Measurements from ENCODE around the gene HNRNPUL1. TPM values are rescaled to one million over a fixed set of nuclear protein-coding genes. Genes with fewer than 3 reads are reported as not detected.
A peak's percentile ranks its signal among the peaks of the same experiment; 100 is the strongest.

HNRNPUL1 gene
- total and polyA plus RNA-seq, 9 of the 15 experiments (the other 6 are each of a cell fraction or from before 2014, with no cell fraction given): 7.3 to 211 (median 85.0) TPM

DNA sequence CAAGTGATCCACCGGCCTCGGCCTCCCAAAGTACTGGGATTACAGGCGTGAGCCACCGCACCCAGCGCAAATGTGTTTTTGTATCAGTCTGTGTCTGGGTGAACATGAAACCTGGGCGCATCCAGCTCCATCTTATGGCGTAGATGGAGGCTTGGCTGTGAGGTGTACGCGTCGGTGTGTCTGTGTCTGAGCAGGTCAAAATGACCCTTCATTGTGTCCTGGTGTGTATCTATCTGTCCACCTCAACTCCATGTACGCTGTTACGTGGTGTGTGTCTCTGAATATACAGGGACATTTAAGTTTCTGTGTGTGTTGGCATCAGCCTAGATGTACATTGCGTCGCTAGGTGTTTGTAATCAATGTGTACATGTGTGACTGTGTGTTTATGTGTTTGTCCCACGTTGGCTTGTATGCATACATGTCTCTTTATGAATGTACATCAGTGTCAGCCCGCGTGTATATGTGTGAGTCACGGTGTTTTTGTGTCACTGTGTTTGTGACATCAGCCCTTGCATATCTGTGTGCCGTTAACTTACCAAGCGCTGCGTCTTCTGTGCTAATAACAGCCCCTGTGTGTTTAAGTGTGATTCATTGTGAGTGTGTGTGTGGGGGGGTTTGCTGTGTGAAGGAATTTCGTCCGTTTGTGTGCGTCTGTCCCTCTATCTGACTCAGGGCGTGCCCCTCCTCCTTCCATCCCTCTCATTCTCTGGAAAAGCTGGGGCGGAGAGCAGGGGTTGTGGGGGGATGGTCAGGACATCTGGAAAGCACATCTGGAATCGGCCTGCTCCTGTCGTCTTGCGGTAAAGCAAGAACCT is 38.7 kb upstream of the HNRNPUL1 start (continued):
- TF ChIP-seq NCOA1 (IDR thresholded peaks at IDR 0.05; ENCODE audit: low read depth) (no peak; the same call in 1 of the 2 replicates), CBX5 (IDR thresholded peaks at IDR 0.05; ENCODE audit: borderline replicate concordance, low read depth) (no peak)
- TF ChIP-seq, protein P1, sequence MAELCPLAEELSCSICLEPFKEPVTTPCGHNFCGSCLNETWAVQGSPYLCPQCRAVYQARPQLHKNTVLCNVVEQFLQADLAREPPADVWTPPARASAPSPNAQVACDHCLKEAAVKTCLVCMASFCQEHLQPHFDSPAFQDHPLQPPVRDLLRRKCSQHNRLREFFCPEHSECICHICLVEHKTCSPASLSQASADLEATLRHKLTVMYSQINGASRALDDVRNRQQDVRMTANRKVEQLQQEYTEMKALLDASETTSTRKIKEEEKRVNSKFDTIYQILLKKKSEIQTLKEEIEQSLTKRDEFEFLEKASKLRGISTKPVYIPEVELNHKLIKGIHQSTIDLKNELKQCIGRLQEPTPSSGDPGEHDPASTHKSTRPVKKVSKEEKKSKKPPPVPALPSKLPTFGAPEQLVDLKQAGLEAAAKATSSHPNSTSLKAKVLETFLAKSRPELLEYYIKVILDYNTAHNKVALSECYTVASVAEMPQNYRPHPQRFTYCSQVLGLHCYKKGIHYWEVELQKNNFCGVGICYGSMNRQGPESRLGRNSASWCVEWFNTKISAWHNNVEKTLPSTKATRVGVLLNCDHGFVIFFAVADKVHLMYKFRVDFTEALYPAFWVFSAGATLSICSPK (IDR thresholded peaks at IDR 0.05; ENCODE audit: borderline replicate concordance): 0 out of 2 replicates have a peak, but pooled peaks have one; percentile 27
- TF ChIP-seq, protein P2, sequence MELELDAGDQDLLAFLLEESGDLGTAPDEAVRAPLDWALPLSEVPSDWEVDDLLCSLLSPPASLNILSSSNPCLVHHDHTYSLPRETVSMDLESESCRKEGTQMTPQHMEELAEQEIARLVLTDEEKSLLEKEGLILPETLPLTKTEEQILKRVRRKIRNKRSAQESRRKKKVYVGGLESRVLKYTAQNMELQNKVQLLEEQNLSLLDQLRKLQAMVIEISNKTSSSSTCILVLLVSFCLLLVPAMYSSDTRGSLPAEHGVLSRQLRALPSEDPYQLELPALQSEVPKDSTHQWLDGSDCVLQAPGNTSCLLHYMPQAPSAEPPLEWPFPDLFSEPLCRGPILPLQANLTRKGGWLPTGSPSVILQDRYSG (tag; conservative IDR thresholded peaks at IDR 0.05; ENCODE audit: low read depth): no peak

All from K562 (cell line).